H1 (cell line): ENCODE measurements around the gene MAP1B. TPM values are rescaled to one million over a fixed set of nuclear protein-coding genes. Genes with fewer than 3 reads are reported as not detected.

Source experiments
- BACH1 ChIP-seq: IDR thresholded peaks from 2 replicates; pipeline ENCODE4 v1.6.1; 2012; ENCODE audit warnings: low read length, improper control_type of control experiment
- BRCA1 ChIP-seq: IDR thresholded peaks from 2 replicates; pipeline ENCODE4 v1.6.1; 2012; ENCODE audit warnings: low read depth, low read length, improper control_type of control experiment
- EP300 ChIP-seq, 2 experiments: IDR thresholded peaks; 1 replicate in 1 of 2; 2 replicates in 1 of 2; pipeline ENCODE4 v1.6.1; 2011 to 2012; ENCODE audit warnings: low read depth in 2 of 2, low read length in 2 of 2, mild to moderate bottlenecking in 2 of 2, borderline replicate concordance in 1 of 2, inconsistent platforms in 1 of 2, moderate library complexity in 1 of 2
- EZH2 ChIP-seq: fragments of 200-600 bp; sonication (generic); IDR thresholded peaks from 2 replicates; pipeline ENCODE4 v1.7.1; 2012; ENCODE audit warnings: low read depth, mild to moderate bottlenecking, moderate library complexity, low read length, inconsistent platforms; ENCODE audit not compliant: severe bottlenecking
- FOSL1 ChIP-seq: IDR thresholded peaks from 2 replicates; pipeline ENCODE4 v1.6.1; 2011; ENCODE audit warnings: mild to moderate bottlenecking, low read depth, low read length, moderate library complexity; ENCODE audit not compliant: insufficient read depth
- HDAC6 ChIP-seq: IDR thresholded peaks from one replicate; pipeline ENCODE4 v1.7.1; 2012; ENCODE audit warnings: low read depth, mild to moderate bottlenecking, inconsistent platforms, low read length, moderate library complexity
- JUN ChIP-seq: IDR thresholded peaks from 2 replicates; pipeline ENCODE4 v1.6.1; 2011; ENCODE audit warnings: low read depth, mild to moderate bottlenecking, improper control_type of control experiment, low read length
- KDM4A ChIP-seq: IDR thresholded peaks from one replicate; pipeline ENCODE4 v1.7.1; 2012; ENCODE audit warnings: low read depth, mild to moderate bottlenecking, moderate library complexity, low read length, inconsistent platforms; ENCODE audit not compliant: severe bottlenecking
- KDM5A ChIP-seq: fragments of 200-600 bp; IDR thresholded peaks from 2 replicates; pipeline ENCODE4 v1.7.1; 2012; ENCODE audit warnings: mild to moderate bottlenecking, low read length, inconsistent platforms, mixed read lengths
- MAFK ChIP-seq: IDR thresholded peaks from 2 replicates; pipeline ENCODE4 v1.6.1; 2012; ENCODE audit warnings: low read depth, mild to moderate bottlenecking, improper control_type of control experiment, low read length
- NRF1 ChIP-seq: IDR thresholded peaks from 2 replicates; pipeline ENCODE4 v1.6.1; 2011; ENCODE audit warnings: mild to moderate bottlenecking, low read depth, low read length, improper control_type of control experiment
- POLR2A ChIP-seq, 2 experiments: IDR thresholded peaks; 1 replicate in 1 of 2; 2 replicates in 1 of 2; pipeline ENCODE4 v1.6.1; 2011; ENCODE audit warnings: low read depth in 2 of 2, low read length in 2 of 2, mild to moderate bottlenecking in 2 of 2; ENCODE audit errors: control extremely low read depth in 1 of 2
- POLR2AphosphoS5 ChIP-seq: IDR thresholded peaks from 2 replicates; pipeline ENCODE4 v1.6.1; 2011; ENCODE audit warnings: low read depth, low read length
- RBBP5 ChIP-seq: IDR thresholded peaks from 2 replicates; pipeline ENCODE4 v1.7.1; 2012; ENCODE audit warnings: low read depth, mild to moderate bottlenecking, inconsistent platforms, low read length, moderate library complexity, borderline replicate concordance
- SAP30 ChIP-seq: fragments of 300-600 bp; sonication (generic); IDR thresholded peaks from 2 replicates; pipeline ENCODE4 v1.7.1; 2012; ENCODE audit warnings: low read length, moderate library complexity, mild to moderate bottlenecking, inconsistent platforms; ENCODE audit not compliant: insufficient read depth, insufficient replicate concordance
- SP1 ChIP-seq: IDR thresholded peaks from 2 replicates; pipeline ENCODE4 v1.6.1; 2011; ENCODE audit warnings: low read depth, low read length
- TAF1 ChIP-seq: IDR thresholded peaks from 2 replicates; pipeline ENCODE4 v1.6.1; 2011; ENCODE audit warnings: mild to moderate bottlenecking, low read depth, low read length
- TBP ChIP-seq: IDR thresholded peaks from 2 replicates; pipeline ENCODE4 v1.6.1; 2011; ENCODE audit warnings: low read depth, low read length, improper control_type of control experiment
- TCF12 ChIP-seq: IDR thresholded peaks from 2 replicates; pipeline ENCODE4 v1.6.1; 2011; ENCODE audit warnings: low read depth, mild to moderate bottlenecking, low read length
- ZNF274 ChIP-seq: IDR thresholded peaks from 2 replicates; pipeline ENCODE4 v1.7.0; 2012; ENCODE audit warnings: low read length, borderline replicate concordance; ENCODE audit errors: extremely low read depth
- polyA plus RNA-seq, 7 experiments: library from polyadenylated mRNA; depleted of rRNA in 3 of 7; stranded (reverse) in 5 of 7; unstranded in 2 of 7; fragments of >200 nt in 5 of 7; fragments of 200-250 nt in 2 of 7; gene quantifications; 1 replicate in 5 of 7; 2 replicates in 1 of 7; 4 replicates in 1 of 7; pipeline versions ENCODE4 v1.2.1 to v1.2.3, GENCODE V29; 2011 to 2013; ENCODE audit warnings: missing spikeins in 2 of 7, mixed read lengths in 2 of 7
- total RNA-seq: library from RNA; stranded (reverse); fragmentation: NEBNext Ultra II Directional; extraction: Animal tissue kit (Norgen Biotek cat#: 25700); gene quantifications from 2 replicates; pipeline ENCODE4 v1.2.1, GENCODE V29; 2021
- TF ChIP-seq, protein P1 (sequence below): IDR thresholded peaks from 2 replicates; pipeline ENCODE4 v1.6.1; 2011; ENCODE audit warnings: low read length, improper control_type of control experiment
- TF ChIP-seq, protein P2 (sequence below): IDR thresholded peaks from 2 replicates; pipeline ENCODE4 v1.6.1; 2012; ENCODE audit warnings: low read length, inconsistent platforms

Gene MAP1B
- total and polyA plus RNA-seq, 2 of the 8 experiments (the other 6 are each of a cell fraction or from before 2014, with no cell fraction given): 24.5 to 120 TPM

GRCh38 chr5:72107131-72107900, at the start of gene MAP1B (continued):
- TF ChIP-seq FOSL1 (no peak), TBP (peak; percentile 64), POLR2AphosphoS5 (peak; percentile 5; the same call in 1 of the 2 replicates), EP300 (IDR thresholded peaks at IDR 0.05; ENCODE audit: borderline replicate concordance in 1 of 2, low read depth in 2 of 2, low read length in 2 of 2) (no peak), SP1 (no peak; the same call in 1 of the 2 replicates), BACH1 (no peak), MAFK (no peak), NRF1 (no peak), SAP30 (no peak), POLR2A (IDR thresholded peaks at IDR 0.05; ENCODE audit: control extremely low read depth in 1 of 2, low read depth in 2 of 2, low read length in 2 of 2) (peak in 1 of 2 experiments; percentile 31; a peak in 1 of 3 replicates), KDM4A (peak; percentile 77), RBBP5 (peak; percentile 97), TCF12 (no peak), HDAC6 (no peak), ZNF274 (no peak), EZH2 (no peak), TAF1 (peak; percentile 86), BRCA1 (no peak), JUN (no peak), KDM5A (no peak)
- TF ChIP-seq, protein P1, sequence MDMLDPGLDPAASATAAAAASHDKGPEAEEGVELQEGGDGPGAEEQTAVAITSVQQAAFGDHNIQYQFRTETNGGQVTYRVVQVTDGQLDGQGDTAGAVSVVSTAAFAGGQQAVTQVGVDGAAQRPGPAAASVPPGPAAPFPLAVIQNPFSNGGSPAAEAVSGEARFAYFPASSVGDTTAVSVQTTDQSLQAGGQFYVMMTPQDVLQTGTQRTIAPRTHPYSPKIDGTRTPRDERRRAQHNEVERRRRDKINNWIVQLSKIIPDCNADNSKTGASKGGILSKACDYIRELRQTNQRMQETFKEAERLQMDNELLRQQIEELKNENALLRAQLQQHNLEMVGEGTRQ: no peak
- TF ChIP-seq, protein P2, sequence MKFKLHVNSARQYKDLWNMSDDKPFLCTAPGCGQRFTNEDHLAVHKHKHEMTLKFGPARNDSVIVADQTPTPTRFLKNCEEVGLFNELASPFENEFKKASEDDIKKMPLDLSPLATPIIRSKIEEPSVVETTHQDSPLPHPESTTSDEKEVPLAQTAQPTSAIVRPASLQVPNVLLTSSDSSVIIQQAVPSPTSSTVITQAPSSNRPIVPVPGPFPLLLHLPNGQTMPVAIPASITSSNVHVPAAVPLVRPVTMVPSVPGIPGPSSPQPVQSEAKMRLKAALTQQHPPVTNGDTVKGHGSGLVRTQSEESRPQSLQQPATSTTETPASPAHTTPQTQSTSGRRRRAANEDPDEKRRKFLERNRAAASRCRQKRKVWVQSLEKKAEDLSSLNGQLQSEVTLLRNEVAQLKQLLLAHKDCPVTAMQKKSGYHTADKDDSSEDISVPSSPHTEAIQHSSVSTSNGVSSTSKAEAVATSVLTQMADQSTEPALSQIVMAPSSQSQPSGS: peak; percentile 97
